MM.1S (cell line): ENCODE data around the gene PFKFB1.

Experiments used
- DNase-seq: peaks from one replicate; pipeline ENCODE4 v3.0.0-alpha.2; 2015
- H2AFZ ChIP-seq: fragments of 300-600 bp; sonication (generic); 2 replicates; pipeline ENCODE4 v1.6.0; 2016; ENCODE audit warnings: antibody characterized with exemption, low read length
- H3F3A ChIP-seq: fragments of 300-600 bp; sonication (generic); 2 replicates; pipeline ENCODE4 v1.6.1; 2016; ENCODE audit warnings: mild to moderate bottlenecking, antibody characterized with exemption, low read length, moderate library complexity, mixed read lengths; ENCODE audit not compliant: insufficient read depth
- H3K27ac ChIP-seq: fragments of 300-600 bp; sonication (generic); 2 replicates; pipeline ENCODE4 v1.5.1; 2016; ENCODE audit warnings: mild to moderate bottlenecking, low read length
- H3K27me3 ChIP-seq: fragments of 300-600 bp; sonication (generic); replicated peaks from 2 replicates; pipeline ENCODE4 v1.6.0; 2016; ENCODE audit warnings: low read length; ENCODE audit not compliant: insufficient read depth
- H3K36me3 ChIP-seq: fragments of 300-600 bp; sonication (generic); replicated peaks from 2 replicates; pipeline ENCODE4 v1.6.1; 2016; ENCODE audit warnings: mild to moderate bottlenecking, low read length, mixed read lengths; ENCODE audit not compliant: insufficient read depth
- H3K4me1 ChIP-seq: fragments of 300-600 bp; sonication (generic); 2 replicates; pipeline ENCODE4 v1.6.1; 2016; ENCODE audit warnings: low read length, mixed read lengths
- H3K4me2 ChIP-seq: fragments of 300-600 bp; sonication (generic); 2 replicates; pipeline ENCODE4 v1.6.0; 2016; ENCODE audit warnings: low read depth, low read length
- H3K4me3 ChIP-seq: fragments of 300-600 bp; sonication (generic); 2 replicates; pipeline ENCODE4 v1.5.1; 2016; ENCODE audit warnings: low read length, mixed read lengths
- H3K79me2 ChIP-seq: fragments of 300-600 bp; sonication (generic); 2 replicates; pipeline ENCODE4 v1.6.1; 2016; ENCODE audit warnings: mixed run types, low read length, mixed read lengths
- H3K9ac ChIP-seq: fragments of 300-600 bp; sonication (generic); 2 replicates; pipeline ENCODE4 v1.6.1; 2016; ENCODE audit warnings: low read length, mixed read lengths
- H3K9me2 ChIP-seq: fragments of 300-600 bp; sonication (generic); replicated peaks from 2 replicates; pipeline ENCODE4 v1.6.1; 2016; ENCODE audit warnings: mild to moderate bottlenecking, low read length, mixed read lengths; ENCODE audit not compliant: insufficient read depth
- H3K9me3 ChIP-seq: fragments of 300-600 bp; sonication (generic); replicated peaks from 2 replicates; pipeline ENCODE4 v1.6.1; 2016; ENCODE audit warnings: mild to moderate bottlenecking, low read length, mixed read lengths; ENCODE audit not compliant: insufficient read depth
- H4K20me1 ChIP-seq: fragments of 300-600 bp; sonication (generic); 2 replicates; pipeline ENCODE4 v1.6.1; 2016; ENCODE audit warnings: mild to moderate bottlenecking, low read length, moderate library complexity, mixed read lengths; ENCODE audit not compliant: insufficient read depth
- CTCF ChIP-seq: fragments of 300-600 bp; sonication (generic); IDR thresholded peaks from 2 replicates; pipeline ENCODE4 v1.5.1; 2016; ENCODE audit warnings: antibody characterized with exemption, low read length, mixed read lengths
- EZH2 ChIP-seq: fragments of 300-600 bp; sonication (generic); optimal IDR thresholded peaks from 2 replicates; pipeline ENCODE3; 2017; ENCODE audit warnings: low read depth, mild to moderate bottlenecking, antibody characterized with exemption, low read length, mixed read lengths
- EZH2phosphoT487 ChIP-seq: fragments of 300-600 bp; sonication (generic); IDR thresholded peaks from 2 replicates; pipeline ENCODE4 v1.6.1; 2018; ENCODE audit warnings: antibody characterized with exemption, low read length

The PFKFB1 gene

GRCh38 chrX:54933150-54933826 is 60.7 kb downstream of the PFKFB1 start:
- Histone ChIP-seq H3K4me2 (no peak overlapping the region), H3K4me1 (no peaks in the 10 kb centered on the region), H3K9me2 (no peaks in the 10 kb centered on the region), H2AFZ (no peak overlapping the region), H3K79me2 (no peaks in the 10 kb centered on the region), H3K27ac (no peak overlapping the region), H3F3A (no peaks in the 10 kb centered on the region), H3K4me3 (no peak overlapping the region), H3K9me3 (no peaks in the 10 kb centered on the region), H3K9ac (no peak overlapping the region), H3K36me3 (no peaks in the 10 kb centered on the region), H4K20me1 (no peaks in the 10 kb centered on the region), H3K27me3 (no peaks in the 10 kb centered on the region)
- DNase-seq, result no peak
- TF ChIP-seq CTCF, result no peak
- TF ChIP-seq EZH2, result no peak
- no peak for TF ChIP-seq EZH2phosphoT487

GRCh38 chrX:54931107-54931506 is 62.9 kb downstream of the PFKFB1 start:
- Histone ChIP-seq H3K9me2 (no peaks in the 10 kb centered on the region), H3K79me2 (no peaks in the 10 kb centered on the region), H3K4me1 (peaks cover 3% of the 10 kb centered on the region; the same call in 1 of the 2 replicates), H3K27ac (no peak overlapping the region), H4K20me1 (no peaks in the 10 kb centered on the region), H3F3A (no peaks in the 10 kb centered on the region), H3K4me2 (no peak overlapping the region), H3K4me3 (no peak overlapping the region), H3K36me3 (no peaks in the 10 kb centered on the region), H3K9ac (no peak overlapping the region), H3K27me3 (no peaks in the 10 kb centered on the region), H2AFZ (no peak overlapping the region), H3K9me3 (no peaks in the 10 kb centered on the region)
- DNase-seq, result no peak
- TF ChIP-seq EZH2 (no peak), EZH2phosphoT487 (no peak), CTCF (no peak)

GRCh38 chrX:54930291-54931049 is 63.5 kb downstream of the PFKFB1 start:
- Histone ChIP-seq H3K9me2 (no peaks in the 10 kb centered on the region), H3K4me2 (no peak overlapping the region), H3K9me3 (no peaks in the 10 kb centered on the region), H4K20me1 (no peaks in the 10 kb centered on the region), H3K27ac (no peak overlapping the region), H3K9ac (no peak overlapping the region), H3K4me3 (no peak overlapping the region), H3K36me3 (no peaks in the 10 kb centered on the region), H3F3A (no peaks in the 10 kb centered on the region), H2AFZ (no peak overlapping the region), H3K27me3 (no peaks in the 10 kb centered on the region), H3K79me2 (no peaks in the 10 kb centered on the region), H3K4me1 (peaks cover 3% of the 10 kb centered on the region; the same call in 1 of the 2 replicates)
- no peak for DNase-seq
- no peak for TF ChIP-seq EZH2phosphoT487
- TF ChIP-seq CTCF, result no peak
